Hair follicular keratinocyte (primary cell): ENCODE measurements around the gene FA2H. TPM values are rescaled to one million over a fixed set of nuclear protein-coding genes. Genes with fewer than 3 reads are reported as not detected.

Source experiments
- total RNA-seq: library from RNA; depleted of rRNA; stranded (reverse); fragments of >200 nt; gene quantifications from 2 replicates; pipeline ENCODE4 v1.2.3, GENCODE V29; 2015

FA2H gene, protein sequence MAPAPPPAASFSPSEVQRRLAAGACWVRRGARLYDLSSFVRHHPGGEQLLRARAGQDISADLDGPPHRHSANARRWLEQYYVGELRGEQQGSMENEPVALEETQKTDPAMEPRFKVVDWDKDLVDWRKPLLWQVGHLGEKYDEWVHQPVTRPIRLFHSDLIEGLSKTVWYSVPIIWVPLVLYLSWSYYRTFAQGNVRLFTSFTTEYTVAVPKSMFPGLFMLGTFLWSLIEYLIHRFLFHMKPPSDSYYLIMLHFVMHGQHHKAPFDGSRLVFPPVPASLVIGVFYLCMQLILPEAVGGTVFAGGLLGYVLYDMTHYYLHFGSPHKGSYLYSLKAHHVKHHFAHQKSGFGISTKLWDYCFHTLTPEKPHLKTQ
- 0.23 TPM in 1 of 2 replicates, not detected in the other for total RNA-seq

DNA sequence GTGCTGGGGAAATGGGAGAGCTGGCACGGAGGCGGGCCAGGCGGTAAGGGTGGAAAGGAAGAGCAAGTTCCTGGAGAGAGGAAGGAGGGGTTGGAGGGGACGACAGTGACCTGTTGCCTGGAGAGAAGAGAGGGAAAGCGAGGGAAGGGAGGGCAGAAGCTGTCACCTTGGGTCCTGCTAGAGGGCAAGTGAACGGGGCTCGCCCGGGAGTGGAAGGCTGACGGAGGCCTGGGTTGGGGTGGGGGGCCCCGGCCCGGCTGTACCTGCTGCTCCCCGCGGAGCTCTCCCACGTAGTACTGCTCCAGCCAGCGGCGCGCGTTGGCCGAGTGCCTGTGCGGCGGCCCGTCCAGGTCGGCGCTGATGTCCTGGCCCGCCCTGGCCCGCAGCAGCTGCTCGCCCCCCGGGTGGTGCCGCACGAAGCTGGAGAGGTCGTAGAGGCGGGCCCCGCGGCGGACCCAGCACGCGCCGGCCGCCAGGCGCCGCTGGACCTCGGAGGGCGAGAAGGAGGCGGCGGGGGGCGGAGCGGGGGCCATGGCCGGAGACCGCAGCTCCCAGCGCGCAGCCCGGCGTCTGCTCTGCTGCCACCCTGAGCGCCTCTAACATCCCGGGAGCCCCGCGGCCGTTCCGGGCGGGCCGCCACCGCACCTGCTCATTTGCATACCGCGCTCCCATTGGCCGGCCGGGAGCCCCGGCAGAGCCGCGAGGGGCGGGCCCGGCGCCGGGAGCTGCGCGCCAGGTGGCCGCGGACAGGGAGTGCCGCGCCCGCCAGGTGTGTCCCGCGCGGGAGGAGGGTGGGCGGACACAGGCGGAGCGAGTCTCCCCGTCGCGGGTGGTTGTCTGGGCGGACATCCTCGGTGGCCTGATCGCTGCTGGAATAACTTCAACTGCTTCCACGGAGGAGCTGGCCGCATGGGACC is at the start of gene FA2H:
Gene FA2H, minus strand, starts transcription at position 598 of the 917 bp plus-strand sequence. Its CDS starts 65 bp downstream, at position 533.

DNA sequence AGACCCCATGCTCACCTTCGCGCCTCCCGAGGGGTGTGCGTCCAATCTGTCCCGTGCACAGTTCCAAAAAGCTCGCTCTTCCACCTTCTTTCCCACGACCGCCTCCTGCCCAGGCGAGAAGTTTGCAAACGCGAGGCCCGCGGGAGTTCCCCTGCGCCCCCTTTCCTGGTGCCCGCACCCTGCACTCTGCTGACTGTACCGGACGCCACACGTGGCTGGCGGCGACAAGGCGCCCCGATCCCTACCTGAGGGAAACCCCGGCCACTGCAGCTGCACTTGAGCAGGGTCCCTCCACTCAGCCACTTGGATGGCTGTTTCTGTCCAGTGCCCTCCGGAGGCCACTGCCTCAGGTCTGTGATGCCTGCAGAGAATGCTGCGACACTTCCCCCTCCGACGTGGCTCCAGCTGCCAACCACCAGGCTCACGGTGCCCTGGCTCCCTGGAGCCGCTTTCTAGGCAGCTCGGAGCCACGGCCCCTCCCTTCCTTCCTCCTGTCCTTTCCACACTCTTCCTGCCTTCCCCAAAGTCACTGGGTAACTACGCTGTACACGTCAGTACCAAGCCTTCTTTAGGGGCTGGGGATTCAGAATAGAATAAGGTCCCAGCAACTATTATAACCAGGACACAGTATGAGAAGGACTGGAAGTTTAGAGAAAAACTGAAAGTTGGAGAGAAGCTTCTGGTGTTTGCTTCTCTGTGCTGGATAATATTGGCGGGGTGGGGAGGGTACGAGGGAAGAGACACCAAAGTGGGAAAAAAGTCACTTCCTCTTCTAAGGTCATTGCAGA is 74.0 kb downstream of the FA2H start, which contains the start of gene MLKL:
Gene MLKL, minus strand, starts transcription at position 425 of the 788 bp plus-strand sequence. CDS start 5,105 bp downstream, outside the sequence.

DNA sequence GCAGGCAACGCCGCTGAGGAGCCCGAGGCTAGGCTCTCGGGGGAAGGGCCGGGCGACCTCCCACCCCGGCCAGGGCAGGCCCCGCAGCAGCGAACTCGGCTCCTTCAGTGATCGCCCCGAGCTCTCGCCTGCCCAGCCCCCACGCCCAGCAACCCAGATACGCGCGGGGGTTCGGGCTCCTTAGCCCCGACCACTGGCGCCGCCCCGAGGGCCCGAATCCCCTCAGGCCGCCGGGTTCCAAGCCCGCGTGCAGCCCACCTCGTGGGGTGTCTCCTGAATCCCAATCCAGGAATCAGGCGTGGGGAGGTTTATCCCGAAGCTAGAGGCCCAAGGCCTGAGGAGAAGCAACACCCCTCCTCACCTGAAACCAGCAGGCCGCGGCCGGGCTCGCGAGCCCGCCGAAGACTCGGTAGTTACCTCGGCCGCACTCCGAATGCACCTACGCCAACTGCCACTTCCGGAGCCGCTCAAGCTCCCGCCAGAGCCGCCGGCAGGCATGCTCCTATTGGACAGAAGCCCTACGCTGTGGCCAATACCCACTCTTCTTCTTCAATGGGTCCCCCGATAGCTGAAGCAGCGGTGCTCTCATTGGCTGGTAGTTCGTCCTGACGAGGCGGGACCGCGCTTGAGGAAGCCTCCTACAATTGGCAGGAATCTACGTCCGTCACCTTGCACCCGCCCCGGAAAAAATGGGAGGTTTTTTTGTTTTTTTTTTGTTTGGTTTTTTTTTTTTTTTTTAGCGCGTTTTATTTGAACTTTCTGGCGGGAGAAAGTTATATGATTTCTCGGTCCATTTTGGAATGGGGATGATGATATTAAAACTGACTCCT is 108.0 kb downstream of the FA2H start, which contains the start of gene RFWD3:
Gene RFWD3, minus strand, starts transcription at position 453 of the 830 bp plus-strand sequence. CDS start 5,428 bp downstream, outside the sequence.

Other genes starting within 250 kb of the FA2H start
- 78.4 and 101 TPM in 2 replicates for gene GLG1, start 167.7 kb downstream of the FA2H start, total RNA-seq
- 22.2 and 35.5 TPM in 2 replicates for gene RFWD3, start 107.9 kb downstream of the FA2H start, total RNA-seq
- 14.4 and 16.9 TPM in 2 replicates for gene MLKL, start 74.0 kb downstream of the FA2H start, total RNA-seq
- gene WDR59, start 210.3 kb upstream of the FA2H start, total RNA-seq: 10.4 and 18.3 TPM in 2 replicates
- gene ZNRF1, start 224.2 kb upstream of the FA2H start, total RNA-seq: 18.4 and 33.8 TPM in 2 replicates